ENCODE results near the gene LIN37.
"Not testable (repeated sequence)": the region's sequence is repeated elsewhere in the genome, so short reads cannot be mapped to it uniquely, and the experiment has no call there.

Gene LIN37

GRCh38 chr19:35790981-35791813, 42.8 kb downstream of the LIN37 start:
- no peak for DNase-seq

DNA sequence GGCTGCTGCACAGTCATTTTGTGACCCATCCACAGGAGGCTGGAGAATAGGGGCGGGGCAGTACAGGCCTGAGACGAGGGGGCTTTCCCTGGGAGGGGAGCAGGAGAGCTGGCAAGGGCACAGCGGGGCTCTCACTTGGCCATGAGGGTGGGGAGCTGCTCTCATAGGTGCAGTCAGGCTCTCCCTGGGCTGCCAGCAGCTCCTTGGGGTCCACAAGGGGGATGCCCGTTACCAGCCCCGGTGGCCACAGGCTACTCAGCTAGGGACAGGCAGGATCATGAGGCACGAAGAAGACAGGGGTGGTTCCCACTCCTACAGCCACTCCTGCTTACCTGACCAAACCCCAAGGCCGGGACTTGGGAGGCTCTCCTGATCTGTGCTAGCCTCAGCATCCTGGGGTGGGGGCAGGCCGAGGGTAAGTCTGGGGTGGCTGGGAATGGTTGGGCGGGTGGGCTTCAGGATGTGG, 43.5 kb downstream of the LIN37 start:
- DNase-seq = no peak

- no peak for DNase-seq
Measured at GRCh38 chr19:35792312-35792711, 43.9 kb downstream of the LIN37 start.

DNA sequence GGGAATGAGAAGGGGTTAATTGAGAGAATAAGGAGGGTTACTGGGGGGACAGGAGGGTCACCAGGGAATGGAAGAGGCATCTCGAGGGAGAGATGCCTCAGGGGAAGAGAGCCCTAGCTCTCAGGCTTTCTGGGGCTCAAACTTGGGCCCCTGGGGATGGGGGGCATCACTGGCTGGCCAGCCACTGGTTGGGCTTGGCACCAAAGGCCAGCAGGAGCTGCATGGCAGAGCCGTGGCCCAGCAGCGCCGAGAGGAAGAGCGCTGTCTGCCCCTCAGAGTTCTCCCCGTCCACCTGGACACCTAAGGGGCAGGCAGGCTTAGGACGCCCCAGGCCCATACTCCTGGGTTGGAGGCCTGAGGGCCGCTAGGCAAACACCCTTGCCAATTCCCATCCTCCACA, 44.5 kb downstream of the LIN37 start:
- DNase-seq = no peak

GRCh38 chr19:35793381-35794165, 45.2 kb downstream of the LIN37 start:
- no peak for DNase-seq

GRCh38 chr19:35795564-35795963, 47.2 kb downstream of the LIN37 start:
- not testable (repeated sequence) for DNase-seq

DNA sequence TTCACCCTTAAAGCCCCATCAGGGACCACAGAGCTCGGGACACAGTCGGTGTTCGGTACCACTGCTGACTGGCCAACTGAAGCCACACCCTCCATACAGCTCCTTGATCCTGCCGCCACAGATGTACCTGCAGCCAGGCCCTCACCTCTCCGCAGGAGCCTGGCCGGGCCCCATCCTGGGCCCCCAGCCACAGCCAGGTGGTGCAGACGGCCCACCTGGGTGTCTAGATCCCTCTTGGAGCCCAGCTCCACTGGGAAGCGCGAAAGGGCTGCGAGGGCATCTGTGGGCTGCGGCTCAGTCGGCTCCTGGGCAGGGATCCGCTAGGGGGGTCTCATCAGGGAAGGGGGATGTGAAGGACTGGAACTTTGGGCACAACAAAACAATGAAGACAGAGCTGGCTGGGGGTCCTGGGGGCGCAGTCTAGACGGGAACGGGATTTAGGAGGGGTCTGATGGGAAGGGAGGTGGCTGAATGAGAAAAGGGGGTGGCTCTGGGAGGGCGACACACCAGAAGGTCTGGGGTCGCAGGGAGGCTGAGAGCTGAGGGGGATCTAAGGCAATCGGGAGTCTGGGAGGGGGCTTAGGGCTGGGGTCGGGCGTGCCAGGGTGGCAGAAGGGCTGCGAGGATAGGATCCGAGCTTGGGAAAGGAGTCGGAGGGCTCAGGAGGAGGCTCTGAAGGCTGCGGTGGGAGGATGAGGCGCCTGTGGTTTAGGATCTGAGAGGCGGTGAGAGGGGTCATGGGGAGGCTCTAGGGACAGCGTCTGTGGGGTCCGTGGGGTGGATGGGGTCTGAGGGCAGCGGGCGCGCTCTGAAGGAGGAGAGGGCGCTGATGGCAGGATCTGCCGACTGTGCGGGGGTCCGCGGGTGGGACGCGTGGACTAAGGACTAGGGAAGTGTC, 48.5 kb downstream of the LIN37 start:
- no peak for DNase-seq

DNA sequence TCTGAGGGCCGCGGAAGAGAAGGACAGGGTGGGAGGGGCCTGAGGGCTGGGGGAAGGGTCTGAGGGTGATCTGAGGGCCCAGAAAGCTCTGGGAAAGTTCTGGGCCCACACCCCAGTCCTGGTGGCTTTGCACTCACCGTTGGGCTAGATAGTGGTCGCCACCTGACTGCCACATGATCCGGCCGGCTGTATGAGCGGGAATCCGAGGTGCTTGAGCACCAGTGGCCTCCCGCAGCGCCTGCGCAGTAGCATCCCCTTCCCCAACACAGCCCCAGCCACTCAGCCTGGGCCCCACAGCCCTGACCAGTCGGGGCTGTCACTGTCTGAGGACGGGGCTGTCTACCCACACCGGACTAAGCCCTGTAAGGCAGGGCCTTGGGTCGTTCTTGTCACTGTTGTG, 49.3 kb downstream of the LIN37 start:
- DNase-seq = no peak

DNA sequence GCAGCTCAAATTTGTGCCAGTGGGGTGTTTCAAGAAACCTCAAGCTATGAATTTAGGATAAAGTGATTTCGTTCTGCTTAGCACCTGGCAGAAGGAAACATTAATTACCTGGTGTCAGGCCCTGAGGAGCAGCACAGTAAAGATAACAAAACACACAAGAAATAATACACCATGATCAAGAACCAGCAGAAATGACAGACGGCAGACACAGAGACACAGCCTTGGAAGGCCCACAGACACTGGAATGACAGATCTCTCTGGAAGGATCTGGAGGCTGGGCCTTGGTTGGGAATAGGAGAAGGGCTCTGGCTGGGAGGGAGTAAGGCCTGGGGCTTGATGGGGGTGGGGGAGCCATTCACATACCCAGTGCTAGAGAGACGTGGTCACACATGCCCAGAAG, 53.5 kb downstream of the LIN37 start:
- DNase-seq = no peak
